Measurements from ENCODE around the gene RNF144A.

RNF144A gene

DNA sequence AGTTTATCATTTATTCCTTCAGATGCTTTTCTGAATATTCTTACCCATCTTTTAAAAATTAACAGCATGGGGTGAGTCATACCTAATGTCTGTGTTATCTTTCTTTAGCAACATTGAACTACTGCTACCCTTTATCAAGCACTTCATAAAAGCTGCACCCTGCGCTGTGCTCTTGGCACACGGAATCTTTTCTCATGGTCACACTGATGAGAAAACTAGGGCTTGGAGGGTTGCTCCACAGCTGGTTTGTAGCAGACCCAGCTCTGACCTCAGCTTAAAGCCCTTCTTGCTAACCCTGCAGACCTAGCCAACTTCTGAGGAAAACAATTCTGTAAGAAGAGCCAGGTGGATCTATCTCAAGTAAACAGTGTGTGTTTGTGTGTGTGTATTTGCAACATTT is 106.3 kb downstream of the RNF144A start:
- Mint-ChIP-seq H3K4me3 (no peak overlapping the region), H3K27me3 (ENCODE audit: low read depth) (no peaks in the 10 kb centered on the region), H3K4me1 (ENCODE audit: low read depth) (peaks cover 8% of the 10 kb centered on the region), H3K36me3 (ENCODE audit: low read depth) (peaks cover 18% of the 10 kb centered on the region), H3K27ac (no peak overlapping the region), H3K9me3 (no peaks in the 10 kb centered on the region)

DNA sequence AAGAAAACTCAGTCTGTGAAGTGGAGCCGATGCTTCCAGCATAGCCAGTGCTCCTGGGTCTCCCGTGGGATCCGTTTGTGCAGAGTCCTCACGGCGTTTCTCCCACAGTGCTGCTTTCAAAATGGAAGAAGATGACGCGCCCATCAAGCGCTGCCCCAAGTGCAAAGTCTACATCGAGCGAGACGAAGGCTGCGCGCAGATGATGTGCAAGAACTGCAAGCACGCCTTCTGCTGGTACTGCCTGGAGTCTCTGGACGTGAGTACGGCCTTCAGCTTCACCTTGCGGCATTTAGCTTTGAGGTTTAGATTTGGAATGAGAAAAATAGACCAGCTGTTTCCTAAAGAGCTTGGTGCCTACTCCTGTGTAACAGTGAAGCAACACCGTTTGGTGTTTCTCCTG is 107.0 kb downstream of the RNF144A start:
- peaks cover 18% of the 10 kb centered on the region for H3K36me3 Mint-ChIP-seq (ENCODE audit: low read depth)
- H3K27ac Mint-ChIP-seq: no peak overlapping the region
- H3K27me3 Mint-ChIP-seq (ENCODE audit: low read depth): no peaks in the 10 kb centered on the region
- H3K4me3 Mint-ChIP-seq: no peak overlapping the region
- peaks cover 8% of the 10 kb centered on the region for H3K4me1 Mint-ChIP-seq (ENCODE audit: low read depth)
- no peaks in the 10 kb centered on the region for H3K9me3 Mint-ChIP-seq

DNA sequence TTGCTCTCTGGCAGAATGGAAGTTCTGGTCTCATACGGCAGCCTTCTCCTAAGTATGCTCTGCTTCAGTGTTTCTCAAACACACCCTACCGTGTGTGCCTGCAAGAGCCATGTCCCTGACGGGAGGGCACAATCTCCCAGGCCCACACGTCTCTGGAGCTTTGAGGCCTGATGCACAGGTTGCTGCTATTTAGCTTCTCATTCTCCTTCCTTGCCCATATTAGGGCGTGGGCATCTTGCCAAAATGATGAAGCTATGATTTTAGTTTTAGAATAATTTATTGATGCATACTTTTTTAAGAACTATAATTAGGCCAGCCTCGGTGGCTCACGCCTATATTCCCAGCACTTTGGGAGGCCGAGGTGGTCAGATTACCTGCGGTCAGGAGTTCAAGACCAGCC is 107.9 kb downstream of the RNF144A start:
- Mint-ChIP-seq H3K9me3 (no peaks in the 10 kb centered on the region), H3K36me3 (ENCODE audit: low read depth) (peaks cover 18% of the 10 kb centered on the region), H3K27me3 (ENCODE audit: low read depth) (no peaks in the 10 kb centered on the region), H3K4me3 (no peak overlapping the region), H3K27ac (no peak overlapping the region), H3K4me1 (ENCODE audit: low read depth) (peaks cover 8% of the 10 kb centered on the region)

DNA sequence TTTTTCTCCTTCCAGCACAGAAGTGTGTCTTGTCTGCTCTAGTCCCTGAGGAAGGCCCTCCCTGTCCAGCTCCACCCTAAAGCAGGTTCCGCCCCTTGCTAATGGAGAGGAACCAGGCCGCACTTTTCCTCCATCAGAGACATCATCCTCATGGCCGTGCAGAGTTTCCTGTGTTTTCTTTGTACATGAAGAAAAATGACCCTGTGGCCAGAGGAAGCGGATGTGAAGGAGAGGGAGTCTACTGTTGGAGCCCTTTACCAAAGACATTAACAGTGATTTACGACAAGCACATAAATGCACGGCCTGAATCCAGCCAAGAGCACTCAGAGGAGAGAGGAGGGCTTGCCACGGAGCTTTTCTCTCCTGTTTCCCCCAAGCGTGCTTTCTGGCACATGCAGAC is 109.5 kb downstream of the RNF144A start:
- H3K27me3 Mint-ChIP-seq (ENCODE audit: low read depth): no peaks in the 10 kb centered on the region
- H3K27ac Mint-ChIP-seq: no peak overlapping the region
- H3K4me3 Mint-ChIP-seq: no peak overlapping the region
- H3K9me3 Mint-ChIP-seq: no peaks in the 10 kb centered on the region
- peaks cover 8% of the 10 kb centered on the region for H3K4me1 Mint-ChIP-seq (ENCODE audit: low read depth)
- peaks cover 16% of the 10 kb centered on the region for H3K36me3 Mint-ChIP-seq (ENCODE audit: low read depth)

DNA sequence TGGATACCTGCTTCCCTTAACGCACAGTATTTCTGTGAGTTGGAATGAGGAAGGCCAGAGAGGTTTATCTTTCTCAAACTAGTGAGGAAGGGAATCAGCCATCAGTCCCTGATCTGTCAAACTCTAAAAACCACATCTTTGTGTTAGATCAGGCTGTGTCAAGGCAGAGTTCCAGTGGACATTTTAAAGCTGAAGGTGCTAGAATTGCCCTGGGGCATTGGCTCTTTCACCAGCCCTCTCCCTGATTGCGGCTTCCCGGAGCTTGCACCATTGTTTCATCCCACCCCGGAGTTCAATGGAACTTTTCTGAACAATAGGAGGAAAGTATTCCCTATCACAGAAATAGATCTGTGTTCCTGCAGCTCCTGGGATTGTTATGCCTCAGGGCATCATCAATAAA is 110.2 kb downstream of the RNF144A start:
- no peak overlapping the region for H3K4me3 Mint-ChIP-seq
- H3K27ac Mint-ChIP-seq: no peak overlapping the region
- no peaks in the 10 kb centered on the region for H3K27me3 Mint-ChIP-seq (ENCODE audit: low read depth)
- H3K36me3 Mint-ChIP-seq (ENCODE audit: low read depth): peaks cover 15% of the 10 kb centered on the region
- H3K4me1 Mint-ChIP-seq (ENCODE audit: low read depth): peaks cover 8% of the 10 kb centered on the region
- no peaks in the 10 kb centered on the region for H3K9me3 Mint-ChIP-seq

DNA sequence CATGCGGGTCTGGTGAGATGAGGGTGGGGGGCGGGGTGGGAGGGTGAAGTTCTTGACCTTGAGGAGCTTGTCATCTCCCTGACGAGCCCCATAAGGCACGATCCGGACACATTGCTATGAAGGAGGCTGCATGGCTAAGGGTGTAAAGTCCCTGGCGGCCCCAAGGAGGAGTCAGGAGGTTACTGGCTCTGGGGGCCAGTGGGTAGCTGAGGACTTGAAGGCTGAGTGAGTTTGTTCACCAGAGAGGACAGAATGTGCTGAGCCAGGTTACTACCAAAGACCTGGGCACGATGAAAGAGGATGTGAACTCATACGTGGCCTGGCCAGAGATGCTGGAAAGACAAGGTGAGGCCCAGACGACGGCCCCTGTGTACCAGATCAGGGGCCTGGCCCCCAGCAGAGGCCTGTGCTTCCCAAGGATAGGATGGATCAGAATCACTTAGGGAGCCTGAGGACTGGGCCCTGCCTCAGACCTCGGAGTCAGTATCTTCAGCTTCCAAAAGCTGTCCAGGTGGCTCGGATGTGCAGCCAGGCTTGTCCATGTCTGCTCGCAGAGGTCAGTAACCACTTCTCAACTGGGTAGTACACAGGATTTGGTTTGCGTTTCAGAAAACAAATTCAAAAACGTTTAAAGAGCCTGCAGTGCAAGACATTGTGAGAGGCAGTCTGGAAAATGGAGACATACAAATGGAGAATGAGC is 110.9 kb downstream of the RNF144A start:
- no peaks in the 10 kb centered on the region for H3K9me3 Mint-ChIP-seq
- no peak overlapping the region for H3K27ac Mint-ChIP-seq
- peaks cover 8% of the 10 kb centered on the region for H3K4me1 Mint-ChIP-seq (ENCODE audit: low read depth)
- H3K4me3 Mint-ChIP-seq: no peak overlapping the region
- no peaks in the 10 kb centered on the region for H3K27me3 Mint-ChIP-seq (ENCODE audit: low read depth)
- peaks cover 18% of the 10 kb centered on the region for H3K36me3 Mint-ChIP-seq (ENCODE audit: low read depth)

DNA sequence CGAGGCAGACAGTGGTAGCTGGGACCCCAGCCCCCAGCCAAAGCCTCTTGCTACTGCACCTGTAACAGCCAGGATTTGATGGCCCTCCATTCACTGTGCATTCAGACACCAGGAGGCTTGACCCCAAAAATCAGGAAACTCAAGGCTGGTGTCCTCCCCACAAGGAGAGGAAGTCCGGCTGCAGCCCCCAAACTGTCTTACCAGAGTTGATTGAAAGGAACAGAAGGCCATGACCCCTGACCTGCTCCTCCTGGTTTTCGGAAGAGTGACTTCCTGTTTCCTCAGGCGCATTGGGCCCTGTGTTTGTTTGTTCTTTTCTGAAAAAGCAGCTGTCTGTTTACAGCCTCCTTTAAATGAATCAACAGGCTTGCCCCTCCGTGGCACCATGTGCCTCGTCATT is 111.6 kb downstream of the RNF144A start:
- peaks cover 23% of the 10 kb centered on the region for H3K36me3 Mint-ChIP-seq (ENCODE audit: low read depth)
- no peak overlapping the region for H3K4me3 Mint-ChIP-seq
- H3K4me1 Mint-ChIP-seq (ENCODE audit: low read depth): peaks cover 5% of the 10 kb centered on the region
- peak overlapping the region; percentile 9 for H3K27ac Mint-ChIP-seq
- H3K27me3 Mint-ChIP-seq (ENCODE audit: low read depth): no peaks in the 10 kb centered on the region
- no peaks in the 10 kb centered on the region for H3K9me3 Mint-ChIP-seq

DNA sequence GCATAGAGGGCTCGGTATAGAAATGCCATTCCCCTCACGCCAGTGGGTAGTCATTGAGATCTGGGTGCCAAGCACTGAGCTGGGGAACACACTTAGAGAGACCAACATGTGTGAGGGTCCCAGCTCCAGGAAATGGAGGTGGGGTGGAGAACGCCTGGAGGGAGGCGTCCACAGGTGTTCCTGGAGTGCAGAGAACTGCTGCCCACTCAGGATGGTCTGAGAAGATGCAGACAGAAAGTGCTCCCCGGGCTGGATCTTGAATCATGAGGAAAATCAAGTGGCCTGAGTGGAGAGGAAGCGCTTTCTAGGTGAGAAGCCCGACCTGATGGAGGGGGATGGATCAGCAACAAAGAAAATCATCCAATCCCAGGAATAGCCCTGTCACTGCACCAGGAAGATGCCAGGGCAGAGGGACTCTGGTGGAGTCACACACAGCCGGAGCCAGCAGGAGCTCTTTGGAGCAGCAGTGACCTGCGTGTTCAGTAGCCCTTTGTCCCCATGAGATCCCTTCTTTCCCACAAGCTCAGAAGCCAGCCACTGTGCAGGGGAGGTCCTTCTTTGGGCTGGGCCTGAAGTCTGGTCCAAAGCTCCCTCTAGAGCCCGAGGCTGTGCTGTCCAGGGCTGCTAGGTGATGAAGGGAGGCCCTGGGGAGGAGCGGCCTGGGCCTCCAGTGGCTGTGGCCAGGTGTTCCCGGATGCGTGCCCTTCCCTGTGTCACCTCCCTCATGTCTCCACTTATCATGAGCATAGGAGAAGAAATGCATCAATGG is 112.3 kb downstream of the RNF144A start:
- no peaks in the 10 kb centered on the region for H3K9me3 Mint-ChIP-seq
- peaks cover 23% of the 10 kb centered on the region for H3K36me3 Mint-ChIP-seq (ENCODE audit: low read depth)
- H3K27ac Mint-ChIP-seq: peak overlapping the region; percentile 9
- H3K4me3 Mint-ChIP-seq: no peak overlapping the region
- peaks cover 5% of the 10 kb centered on the region for H3K4me1 Mint-ChIP-seq (ENCODE audit: low read depth)
- H3K27me3 Mint-ChIP-seq (ENCODE audit: low read depth): no peaks in the 10 kb centered on the region

DNA sequence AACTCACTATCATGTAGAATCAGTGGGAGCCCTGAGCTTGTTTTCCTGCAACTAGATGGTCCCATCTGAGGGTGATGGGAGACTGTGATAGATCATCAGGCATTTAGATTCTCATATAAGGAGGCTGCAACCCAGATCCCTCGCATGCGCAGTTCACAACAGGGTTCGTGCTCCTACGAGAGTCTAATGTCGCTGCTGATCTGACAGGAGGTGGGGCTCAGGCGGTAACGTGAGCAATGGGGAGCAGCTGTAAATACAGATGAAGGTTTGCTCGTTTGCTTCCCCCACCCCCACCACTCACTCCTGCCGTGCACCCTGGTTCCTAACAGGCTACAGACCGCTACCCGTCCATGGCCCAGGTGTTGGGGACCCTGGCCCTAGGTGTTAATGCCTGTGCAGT is 113.6 kb downstream of the RNF144A start:
- H3K27me3 Mint-ChIP-seq (ENCODE audit: low read depth): no peaks in the 10 kb centered on the region
- H3K27ac Mint-ChIP-seq: no peak overlapping the region
- no peaks in the 10 kb centered on the region for H3K9me3 Mint-ChIP-seq
- H3K4me3 Mint-ChIP-seq: no peak overlapping the region
- peaks cover 5% of the 10 kb centered on the region for H3K4me1 Mint-ChIP-seq (ENCODE audit: low read depth)
- H3K36me3 Mint-ChIP-seq (ENCODE audit: low read depth): peaks cover 18% of the 10 kb centered on the region

DNA sequence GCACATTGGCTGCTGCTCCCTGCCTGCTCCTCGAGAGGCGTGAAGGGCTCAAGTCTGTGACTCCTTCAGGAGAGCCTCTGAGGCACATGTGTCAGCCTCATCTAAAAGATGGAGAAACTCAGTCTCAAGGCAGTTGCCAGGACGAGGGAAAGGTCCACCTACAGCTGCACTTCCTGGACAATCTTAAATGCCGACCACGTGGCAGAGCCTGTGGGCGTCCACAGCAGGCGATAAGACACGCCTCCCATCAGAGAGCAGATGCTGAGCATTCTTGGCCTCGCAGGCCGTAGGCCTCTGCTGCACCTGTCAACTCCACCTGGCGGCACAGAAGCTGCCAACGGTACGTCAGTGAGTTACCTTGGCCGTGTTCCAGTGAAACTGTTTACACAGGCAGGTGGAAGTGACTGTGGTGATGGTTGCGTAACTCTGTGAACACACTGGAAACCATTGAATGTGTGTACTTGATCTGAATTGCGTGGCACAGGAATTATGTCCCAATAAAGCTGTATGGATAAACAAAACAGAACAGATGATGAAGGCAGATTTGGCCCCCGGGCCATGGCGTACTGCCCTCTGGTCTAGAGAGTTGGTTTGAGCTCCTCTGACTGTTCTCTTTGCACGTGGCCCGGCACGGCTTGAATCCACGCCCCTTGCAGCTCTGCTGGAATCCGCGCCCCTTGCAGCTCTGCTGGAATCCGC is 114.5 kb downstream of the RNF144A start:
- H3K27ac Mint-ChIP-seq: no peak overlapping the region
- no peaks in the 10 kb centered on the region for H3K27me3 Mint-ChIP-seq (ENCODE audit: low read depth)
- H3K36me3 Mint-ChIP-seq (ENCODE audit: low read depth): peaks cover 18% of the 10 kb centered on the region
- no peaks in the 10 kb centered on the region for H3K9me3 Mint-ChIP-seq
- peaks cover 5% of the 10 kb centered on the region for H3K4me1 Mint-ChIP-seq (ENCODE audit: low read depth)
- H3K4me3 Mint-ChIP-seq: no peak overlapping the region

DNA sequence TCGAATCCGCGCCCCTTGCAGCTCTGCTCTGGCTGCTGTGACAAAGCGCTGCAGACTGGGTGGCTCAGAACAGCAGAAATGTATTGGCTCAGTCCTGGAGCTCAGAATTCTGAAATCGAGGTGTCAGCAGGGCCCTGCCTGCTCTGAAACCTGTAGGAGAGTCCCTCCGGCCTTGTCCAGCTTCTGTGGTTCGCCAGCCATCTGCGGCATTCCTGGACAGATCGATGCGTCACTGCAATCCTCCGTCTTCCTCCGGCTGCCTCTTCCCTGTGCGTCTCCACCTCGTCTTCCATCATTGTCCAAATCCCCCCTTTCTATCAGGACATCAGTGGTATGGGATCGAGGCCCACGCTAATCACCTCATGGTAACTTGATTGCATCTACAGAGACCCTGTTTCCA is 115.2 kb downstream of the RNF144A start:
- Mint-ChIP-seq H3K4me3 (no peak overlapping the region), H3K4me1 (ENCODE audit: low read depth) (peaks cover 3% of the 10 kb centered on the region), H3K27ac (no peak overlapping the region), H3K27me3 (ENCODE audit: low read depth) (no peaks in the 10 kb centered on the region), H3K9me3 (no peaks in the 10 kb centered on the region), H3K36me3 (ENCODE audit: low read depth) (peaks cover 15% of the 10 kb centered on the region)

DNA sequence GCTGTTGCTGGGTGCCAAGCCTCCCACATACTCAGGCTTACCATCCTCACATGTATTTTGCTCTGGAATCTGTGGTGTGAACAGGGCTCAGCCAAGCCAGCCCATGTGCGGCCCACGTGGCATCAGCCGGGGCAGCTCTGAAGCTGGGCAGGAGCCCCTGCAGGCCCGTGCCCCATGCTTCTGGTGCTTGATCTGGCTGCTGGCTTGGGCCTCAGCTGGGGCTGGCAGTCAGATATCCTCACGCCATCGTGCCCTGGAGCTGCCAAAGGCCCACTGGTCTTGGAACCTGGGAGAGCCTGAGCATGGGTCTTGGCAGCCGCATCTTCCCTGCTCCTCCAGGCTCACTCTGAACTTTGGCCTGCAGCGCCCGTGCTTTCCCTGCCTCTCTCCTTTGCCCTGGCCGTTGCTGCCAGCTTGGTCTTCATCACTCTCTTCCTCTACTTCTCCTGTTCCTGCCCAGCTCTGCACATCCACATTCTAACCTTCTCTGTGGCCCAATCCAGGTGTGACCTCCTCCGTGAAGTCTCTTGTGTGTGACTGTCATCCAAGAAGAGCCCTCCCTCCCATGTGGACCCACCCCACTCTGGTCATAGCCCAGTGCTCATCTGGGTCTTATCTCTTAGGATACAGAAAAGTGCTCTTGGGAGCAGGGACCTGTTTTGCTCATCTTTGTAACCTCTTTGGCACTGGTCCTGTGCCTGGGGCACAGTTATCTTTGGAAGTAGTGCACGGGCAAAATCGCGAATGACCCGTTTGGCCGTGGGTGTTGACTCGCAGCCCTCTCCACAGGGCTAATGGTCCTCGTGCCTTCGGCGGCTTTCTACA is 116.1 kb downstream of the RNF144A start:
- peaks cover 16% of the 10 kb centered on the region for H3K36me3 Mint-ChIP-seq (ENCODE audit: low read depth)
- no peak overlapping the region for H3K4me3 Mint-ChIP-seq
- no peaks in the 10 kb centered on the region for H3K27me3 Mint-ChIP-seq (ENCODE audit: low read depth)
- H3K4me1 Mint-ChIP-seq (ENCODE audit: low read depth): peaks cover 3% of the 10 kb centered on the region
- no peaks in the 10 kb centered on the region for H3K9me3 Mint-ChIP-seq
- H3K27ac Mint-ChIP-seq: no peak overlapping the region

DNA sequence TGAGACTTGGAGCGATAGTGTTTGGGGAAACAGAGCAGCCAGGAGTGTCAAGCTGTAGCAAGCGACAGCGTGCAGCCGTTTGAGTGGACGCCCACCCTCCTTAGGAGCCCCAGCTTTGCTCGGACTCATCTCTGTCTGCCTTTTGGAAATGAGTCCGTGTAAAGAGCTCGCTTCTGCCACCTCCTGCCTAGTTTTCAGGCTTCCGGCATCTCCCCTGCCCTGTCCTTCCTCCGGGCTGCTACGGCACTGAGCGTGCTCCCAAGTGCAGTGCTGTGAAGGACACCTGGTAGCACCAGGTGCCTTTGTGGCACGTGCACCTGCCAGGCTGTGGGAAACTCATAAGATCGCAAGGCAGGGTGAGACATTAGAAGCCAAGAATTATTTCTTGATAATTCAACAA is 117.1 kb downstream of the RNF144A start:
- Mint-ChIP-seq H3K36me3 (ENCODE audit: low read depth) (peaks cover 26% of the 10 kb centered on the region), H3K4me3 (no peak overlapping the region), H3K27me3 (ENCODE audit: low read depth) (no peaks in the 10 kb centered on the region), H3K4me1 (ENCODE audit: low read depth) (peaks cover 1% of the 10 kb centered on the region), H3K27ac (peak overlapping the region; percentile 23), H3K9me3 (peaks cover 4% of the 10 kb centered on the region)

DNA sequence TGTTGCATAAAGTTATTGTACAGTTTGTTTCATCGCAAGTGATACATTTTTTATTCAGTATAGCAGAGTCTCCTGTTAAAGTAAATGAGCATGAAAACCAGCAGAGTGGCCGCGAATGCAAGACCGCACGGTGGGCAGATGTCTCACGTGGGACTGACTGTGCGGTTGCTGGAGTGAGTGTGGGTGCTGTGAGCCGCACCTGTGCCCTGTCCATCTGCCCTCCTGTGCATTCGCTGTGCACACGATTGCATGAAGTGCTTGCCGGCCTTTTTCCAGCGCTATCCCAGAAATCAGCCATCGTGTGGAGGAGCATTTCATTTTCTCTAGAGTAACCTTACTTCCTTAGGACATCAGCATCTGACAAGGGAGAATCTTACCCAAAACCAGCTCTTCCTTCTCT is 118.7 kb downstream of the RNF144A start:
- no peaks in the 10 kb centered on the region for H3K27me3 Mint-ChIP-seq (ENCODE audit: low read depth)
- H3K4me3 Mint-ChIP-seq: no peak overlapping the region
- peaks cover 4% of the 10 kb centered on the region for H3K9me3 Mint-ChIP-seq
- peaks cover 1% of the 10 kb centered on the region for H3K4me1 Mint-ChIP-seq (ENCODE audit: low read depth)
- peaks cover 33% of the 10 kb centered on the region for H3K36me3 Mint-ChIP-seq (ENCODE audit: low read depth)
- H3K27ac Mint-ChIP-seq: no peak overlapping the region

Measured in T-helper 1 cell treated with Interleukin-12 subunit alpha and Interleukin-12 subunit beta and Interleukin-4 antibody, amounts not matched to agents 30 μg/mL and 1 μg/mL, for 36 hours (primary cell).